H1 (cell line): ENCODE measurements around the gene PET100. TPM values are rescaled to one million over a fixed set of nuclear protein-coding genes. Genes with fewer than 3 reads are reported as not detected.

Experiments
- CTCF ChIA-PET: fragments of 300-600 bp; sonication (Branson Sonifier 250); formaldehyde crosslinking; loops from one replicate; lab custom pipeline; 2021; ENCODE audit not compliant: partially characterized antibody; lab: Charles Lee
- POLR2A ChIA-PET: fragments of 300-600 bp; sonication (Branson Sonifier 250); formaldehyde crosslinking; loops from one replicate; lab custom pipeline; 2021; ENCODE audit warnings: inconsistent platforms; ENCODE audit not compliant: partially characterized antibody; lab: Charles Lee
- DNase-seq, 2 experiments: peaks; one replicate each; pipeline versions ENCODE4 v3.0.0 to v3.0.0-alpha.2; 2010 to 2022; ENCODE audit warnings: low spot score in 2 of 2, low read depth in 1 of 2, mixed read lengths in 1 of 2
- FAIRE-seq: peaks from 2 replicates; lab custom pipeline; 2011; peaks lifted over from hg19 to GRCh38; lab: Jason Lieb, UNC
- H2AFZ ChIP-seq: 2 replicates; pipeline ENCODE4 v1.8.1; 2012; ENCODE audit warnings: low read length, inconsistent platforms
- H2AK5ac ChIP-seq: 2 replicates; pipeline ENCODE4 v1.6.1; 2013; ENCODE audit warnings: low read depth, low read length
- H2BK120ac ChIP-seq: replicated peaks from 2 replicates; pipeline ENCODE3; 2013; ENCODE audit warnings: low read depth, low read length, inconsistent platforms
- H2BK12ac ChIP-seq: 2 replicates; pipeline ENCODE4 v1.6.1; 2013; ENCODE audit warnings: low read depth, low read length
- H2BK15ac ChIP-seq: 2 replicates; pipeline ENCODE4 v1.6.1; 2013; ENCODE audit warnings: low read length
- H2BK20ac ChIP-seq: 2 replicates; pipeline ENCODE4 v1.6.1; 2013; ENCODE audit warnings: low read length
- H2BK5ac ChIP-seq: 2 replicates; pipeline ENCODE4 v1.6.1; 2013; ENCODE audit warnings: low read depth, low read length
- H3K14ac ChIP-seq: 2 replicates; pipeline ENCODE4 v1.6.1; 2013; ENCODE audit warnings: inconsistent platforms; ENCODE audit not compliant: insufficient read length
- H3K18ac ChIP-seq: 2 replicates; pipeline ENCODE4 v1.6.1; 2013; ENCODE audit warnings: low read length; ENCODE audit errors: extremely low read depth
- H3K23ac ChIP-seq: 2 replicates; pipeline ENCODE4 v1.6.1; 2013; ENCODE audit warnings: inconsistent platforms; ENCODE audit not compliant: insufficient read length
- H3K23me2 ChIP-seq: 2 replicates; pipeline ENCODE4 v1.6.1; 2013; ENCODE audit warnings: low read depth, low read length
- H3K27ac ChIP-seq: 2 replicates; pipeline ENCODE4 v1.6.1; 2011; ENCODE audit warnings: low read depth, low read length, inconsistent platforms
- H3K27me3 ChIP-seq, 4 experiments: replicated peaks in 1 of 4; 1 replicate in 1 of 4; 2 replicates in 3 of 4; pipeline versions ENCODE4 v1.6.1 to v1.8.1; 2011 to 2013; ENCODE audit warnings: low read length in 3 of 4, mild to moderate bottlenecking in 3 of 4, inconsistent platforms in 2 of 4, mixed read lengths in 2 of 4, moderate library complexity in 1 of 4; ENCODE audit not compliant: control insufficient read depth in 3 of 4, insufficient read depth in 3 of 4; ENCODE audit errors: extremely low read depth in 1 of 4
- H3K36me3 ChIP-seq, 4 experiments: 2 replicates each; pipeline versions ENCODE4 v1.6.1 to v1.8.1; 2011 to 2013; ENCODE audit warnings: mild to moderate bottlenecking in 4 of 4, low read length in 3 of 4, moderate library complexity in 2 of 4, control low read depth in 1 of 4, inconsistent platforms in 1 of 4; ENCODE audit not compliant: insufficient read depth in 4 of 4, control insufficient read depth in 2 of 4
- H3K4ac ChIP-seq: replicated peaks from 2 replicates; pipeline ENCODE3; 2013; ENCODE audit warnings: low read length, low read depth, mixed read lengths, inconsistent platforms; ENCODE audit not compliant: insufficient read length
- H3K4me1 ChIP-seq, 4 experiments: replicated peaks in 1 of 4; 1 replicate in 1 of 4; 2 replicates in 3 of 4; pipeline versions ENCODE4 v1.6.1 to v1.8.1; 2011 to 2013; ENCODE audit warnings: low read length in 3 of 4, inconsistent platforms in 2 of 4, mixed read lengths in 1 of 4; ENCODE audit not compliant: insufficient read depth in 4 of 4, control insufficient read depth in 3 of 4
- H3K4me2 ChIP-seq, 2 experiments: 2 replicates each; pipeline versions ENCODE4 v1.6.1 to v1.8.1; 2011 to 2013; ENCODE audit warnings: low read depth in 2 of 2, low read length in 2 of 2, control low read depth in 1 of 2, inconsistent platforms in 1 of 2, mild to moderate bottlenecking in 1 of 2; ENCODE audit not compliant: insufficient read depth in 1 of 2
- H3K4me3 ChIP-seq, 4 experiments: fragments of 200-600, 300-600 bp in 1 of 4; sonication (generic), shearing (Covaris generic), sonication (Bioruptor Twin) in 1 of 4; 2 replicates each; pipeline versions ENCODE4 v1.5.1 to v1.8.1; 2011 to 2016; ENCODE audit warnings: low read length in 4 of 4, low read depth in 3 of 4, control low read depth in 2 of 4, inconsistent platforms in 2 of 4, mild to moderate bottlenecking in 2 of 4, mixed read lengths in 1 of 4, moderate library complexity in 1 of 4; ENCODE audit not compliant: insufficient read depth in 2 of 4; ENCODE audit errors: extremely low read depth in 1 of 4
- H3K56ac ChIP-seq: replicated peaks from 2 replicates; pipeline ENCODE3; 2013; ENCODE audit warnings: low read depth, mild to moderate bottlenecking, mixed read lengths, low read length, inconsistent platforms; ENCODE audit not compliant: insufficient read length
- H3K79me1 ChIP-seq: 2 replicates; pipeline ENCODE4 v1.6.1; 2013; ENCODE audit warnings: low read depth, low read length, control low read depth
- H3K79me2 ChIP-seq, 2 experiments: 2 replicates each; pipeline versions ENCODE4 v1.6.1 to v1.8.1; 2012 to 2013; ENCODE audit warnings: low read length in 2 of 2, mild to moderate bottlenecking in 2 of 2, inconsistent platforms in 1 of 2; ENCODE audit not compliant: insufficient read depth in 2 of 2, control insufficient read depth in 1 of 2
- H3K9ac ChIP-seq, 4 experiments: replicated peaks in 1 of 4; 1 replicate in 1 of 4; 2 replicates in 3 of 4; pipeline versions ENCODE4 v1.6.1 to v1.8.1; 2011 to 2013; ENCODE audit warnings: low read depth in 3 of 4, low read length in 3 of 4, control low read depth in 2 of 4, mild to moderate bottlenecking in 2 of 4, moderate library complexity in 2 of 4, inconsistent platforms in 1 of 4; ENCODE audit errors: extremely low read depth in 1 of 4
- H3K9me3 ChIP-seq, 2 experiments: 2 replicates each; pipeline versions ENCODE4 v1.6.1 to v1.8.1; 2012 to 2013; ENCODE audit warnings: mild to moderate bottlenecking in 2 of 2, moderate library complexity in 2 of 2, control low read depth in 1 of 2, inconsistent platforms in 1 of 2, low read depth in 1 of 2, low read length in 1 of 2, mixed read lengths in 1 of 2; ENCODE audit not compliant: insufficient read depth in 2 of 2
- H4K20me1 ChIP-seq, 2 experiments: replicated peaks in 1 of 2; 2 replicates each; pipeline versions ENCODE3 to v1.8.1; 2011 to 2013; ENCODE audit warnings: inconsistent platforms in 2 of 2, low read length in 2 of 2, mild to moderate bottlenecking in 1 of 2; ENCODE audit not compliant: insufficient read depth in 2 of 2, control insufficient read depth in 1 of 2
- H4K5ac ChIP-seq: 2 replicates; pipeline ENCODE4 v1.6.1; 2013; ENCODE audit warnings: low read length, low read depth, mixed read lengths, inconsistent platforms; ENCODE audit not compliant: insufficient read length
- H4K8ac ChIP-seq: 2 replicates; pipeline ENCODE4 v1.8.0; 2013; ENCODE audit warnings: mild to moderate bottlenecking, moderate library complexity, low read length, inconsistent platforms; ENCODE audit not compliant: insufficient read depth; ENCODE audit errors: extremely low read depth
- H4K91ac ChIP-seq: replicated peaks from 2 replicates; pipeline ENCODE3; 2013; ENCODE audit warnings: low read length, mixed read lengths, inconsistent platforms; ENCODE audit not compliant: insufficient read length
- ASH2L ChIP-seq: fragments of 200-600, 300-600 bp; sonication (generic); IDR thresholded peaks from one replicate; pipeline ENCODE4 v1.7.1; 2017; ENCODE audit warnings: low read length
- BACH1 ChIP-seq: IDR thresholded peaks from 2 replicates; pipeline ENCODE4 v1.6.1; 2012; ENCODE audit warnings: low read length, improper control_type of control experiment
- CBX5 ChIP-seq: fragments of 300-800, 300-1000 bp; sonication (generic); IDR thresholded peaks from 2 replicates; pipeline ENCODE4 v1.7.1; 2016; ENCODE audit warnings: antibody characterized with exemption, low read length, low read depth
- FOSL1 ChIP-seq: IDR thresholded peaks from 2 replicates; pipeline ENCODE4 v1.6.1; 2011; ENCODE audit warnings: mild to moderate bottlenecking, low read depth, low read length, moderate library complexity; ENCODE audit not compliant: insufficient read depth
- HDAC6 ChIP-seq: IDR thresholded peaks from one replicate; pipeline ENCODE4 v1.7.1; 2012; ENCODE audit warnings: low read depth, mild to moderate bottlenecking, inconsistent platforms, low read length, moderate library complexity
- KDM4A ChIP-seq: IDR thresholded peaks from one replicate; pipeline ENCODE4 v1.7.1; 2012; ENCODE audit warnings: low read depth, mild to moderate bottlenecking, moderate library complexity, low read length, inconsistent platforms; ENCODE audit not compliant: severe bottlenecking
- SAP30 ChIP-seq: fragments of 300-600 bp; sonication (generic); IDR thresholded peaks from 2 replicates; pipeline ENCODE4 v1.7.1; 2012; ENCODE audit warnings: low read length, moderate library complexity, mild to moderate bottlenecking, inconsistent platforms; ENCODE audit not compliant: insufficient read depth, insufficient replicate concordance
- WGBS, 2 experiments: shearing (Covaris generic) in 1 of 2; methylation state at CpG; one replicate each; pipeline versions ENCODE4 v1.1.6 to v1.1.7; 2013 to 2015; ENCODE audit warnings: low lambda C conversion rate in 2 of 2, mixed read lengths in 2 of 2, inconsistent platforms in 1 of 2, low coverage in 1 of 2, missing lambda C conversion rate in 1 of 2; ENCODE audit not compliant: insufficient replicate concordance in 2 of 2, insufficient coverage in 1 of 2, insufficient read length in 1 of 2; ENCODE audit errors: extremely low coverage in 1 of 2, missing lambda C conversion rate in 1 of 2; 5-methylcytosine and 5-hydroxymethylcytosine counted together
- polyA plus RNA-seq, 7 experiments: library from polyadenylated mRNA; depleted of rRNA in 3 of 7; stranded (reverse) in 5 of 7; unstranded in 2 of 7; fragments of >200 nt in 5 of 7; fragments of 200-250 nt in 2 of 7; gene quantifications; 1 replicate in 5 of 7; 2 replicates in 1 of 7; 4 replicates in 1 of 7; pipeline versions ENCODE4 v1.2.1 to v1.2.3, GENCODE V29; 2011 to 2013; ENCODE audit warnings: missing spikeins in 2 of 7, mixed read lengths in 2 of 7
- total RNA-seq: library from RNA; stranded (reverse); fragmentation: NEBNext Ultra II Directional; extraction: Animal tissue kit (Norgen Biotek cat#: 25700); gene quantifications from 2 replicates; pipeline ENCODE4 v1.2.1, GENCODE V29; 2021
- TF ChIP-seq, protein P1 (sequence below): IDR thresholded peaks from 2 replicates; pipeline ENCODE4 v1.6.1; 2012; ENCODE audit warnings: inconsistent platforms
- TF ChIP-seq, protein P2 (sequence below): IDR thresholded peaks from 2 replicates; pipeline ENCODE4 v1.6.1; 2012; ENCODE audit warnings: inconsistent platforms

Gene PET100
- total and polyA plus RNA-seq, 2 of the 8 experiments (the other 6 are each of a cell fraction or from before 2014, with no cell fraction given) = 80.8 to 105 TPM

DNA sequence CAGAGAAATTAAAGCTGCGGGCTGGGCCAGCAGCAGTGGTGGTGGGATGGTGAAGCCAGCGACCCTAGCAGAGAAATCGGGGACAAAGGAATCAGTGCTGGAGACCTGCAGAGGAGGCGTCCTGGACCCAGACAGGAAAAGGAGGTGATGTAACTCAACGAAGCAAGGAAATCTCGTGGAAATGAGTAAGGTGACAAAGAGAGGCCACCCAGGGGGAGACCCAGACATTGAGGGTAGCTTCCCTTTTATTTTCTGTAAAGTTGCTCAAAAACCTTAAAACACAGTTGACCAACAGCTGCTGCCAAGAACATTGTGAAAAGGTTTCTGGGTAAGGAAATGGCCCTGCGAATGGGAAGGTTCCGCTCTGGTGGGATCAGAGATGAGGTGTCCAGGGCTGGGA, 26.0 kb downstream of the PET100 start:
- H3K4ac ChIP-seq = no peak overlapping the region
- H3K4me2 ChIP-seq = no peak overlapping the region
- WGBS, 2 experiments = 84% methylated on average over 8 of the region's 8 CpGs; no CpG with 5 or more reads in 1 of the 2 experiments
- no peak overlapping the region for H4K5ac ChIP-seq
- H3K23ac ChIP-seq = no peak overlapping the region
- H3K23me2 ChIP-seq = 0 out of 2 replicates have a peak, but pooled peaks cover 2% of the 10 kb centered on the region
- H2AK5ac ChIP-seq = no peak overlapping the region
- peaks cover 0 to 2% (median 0%) of the 10 kb centered on the region in 4 experiments; a peak in 4 of 7 replicates for H3K4me1 ChIP-seq
- no peak overlapping the region for H4K91ac ChIP-seq
- H3K56ac ChIP-seq = no peak overlapping the region
- H3K4me3 ChIP-seq = no peak overlapping the region
- H2BK20ac ChIP-seq = no peak overlapping the region
- peaks cover 2 to 15% (median 6%) of the 10 kb centered on the region in 4 experiments for H3K27me3 ChIP-seq
- H3K36me3 ChIP-seq = no peaks in the 10 kb centered on the region
- H3K18ac ChIP-seq = no peak overlapping the region
- H3K9ac ChIP-seq = no peak overlapping the region
- H2BK120ac ChIP-seq = no peak overlapping the region
- FAIRE-seq (no peak), DNase-seq (no peak)
- TF ChIP-seq SAP30 = no peak
- TF ChIP-seq FOSL1 = no peak
- no peak for TF ChIP-seq ASH2L
- TF ChIP-seq, protein P1, sequence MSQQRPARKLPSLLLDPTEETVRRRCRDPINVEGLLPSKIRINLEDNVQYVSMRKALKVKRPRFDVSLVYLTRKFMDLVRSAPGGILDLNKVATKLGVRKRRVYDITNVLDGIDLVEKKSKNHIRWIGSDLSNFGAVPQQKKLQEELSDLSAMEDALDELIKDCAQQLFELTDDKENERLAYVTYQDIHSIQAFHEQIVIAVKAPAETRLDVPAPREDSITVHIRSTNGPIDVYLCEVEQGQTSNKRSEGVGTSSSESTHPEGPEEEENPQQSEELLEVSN = no peak
- TF ChIP-seq KDM4A = no peak
- no peak for TF ChIP-seq HDAC6
- no peak for TF ChIP-seq CBX5
- TF ChIP-seq, protein P2, sequence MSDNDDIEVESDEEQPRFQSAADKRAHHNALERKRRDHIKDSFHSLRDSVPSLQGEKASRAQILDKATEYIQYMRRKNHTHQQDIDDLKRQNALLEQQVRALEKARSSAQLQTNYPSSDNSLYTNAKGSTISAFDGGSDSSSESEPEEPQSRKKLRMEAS = no peak
- no peak for TF ChIP-seq BACH1
- H3K27ac ChIP-seq = no peak overlapping the region
- no peak overlapping the region for H2BK12ac ChIP-seq
- ChIA-PET CTCF (interaction anchor here (0.7 to 2.7 kb wide), 5 partner anchors 11 to 139 kb away, joined by 4 to 10 read pairs (median 7); partner anchors contain the start of genes RETN and TRAPPC5), POLR2A (interaction anchor here (1.0 kb wide), 2 partner anchors 10 to 22 kb away, joined by 3 read pairs; no protein-coding TSS in a partner anchor)
- no peaks in the 10 kb centered on the region for H3K79me2 ChIP-seq
- H3K79me1 ChIP-seq = no peaks in the 10 kb centered on the region
- H2BK5ac ChIP-seq = no peak overlapping the region
- no peak overlapping the region for H2AFZ ChIP-seq
- no peak overlapping the region for H3K14ac ChIP-seq
- H4K8ac ChIP-seq = peak overlapping the region; percentile 79; the same call in 1 of the 2 replicates
- peaks cover 0 to 1% of the 10 kb centered on the region in 2 experiments for H4K20me1 ChIP-seq
- H3K9me3 ChIP-seq = no peaks in the 10 kb centered on the region
- no peak overlapping the region for H2BK15ac ChIP-seq
